KMS-11 (cell line): ENCODE data around the gene LYRM1.

Experiments
- H2AFZ ChIP-seq: fragments of 200-600 bp; sonication (generic); 2 replicates; pipeline ENCODE4 v1.6.1; 2016; ENCODE audit warnings: antibody characterized with exemption, mixed run types, low read depth
- H3K27ac ChIP-seq: fragments of 200-600 bp; sonication (generic); 2 replicates; pipeline ENCODE4 v1.6.1; 2016; ENCODE audit warnings: mild to moderate bottlenecking, mixed run types
- H3K27me3 ChIP-seq: fragments of 200-600 bp; sonication (generic); 2 replicates; pipeline ENCODE4 v1.6.1; 2017; ENCODE audit warnings: mild to moderate bottlenecking, low read depth, mixed run types, moderate library complexity; ENCODE audit not compliant: insufficient read depth
- H3K36me3 ChIP-seq: fragments of 200-600 bp; sonication (generic); 2 replicates; pipeline ENCODE4 v1.6.1; 2017; ENCODE audit warnings: mild to moderate bottlenecking, mixed run types; ENCODE audit not compliant: insufficient read depth
- H3K4me1 ChIP-seq: fragments of 200-600 bp; sonication (generic); 2 replicates; pipeline ENCODE4 v1.6.1; 2016; ENCODE audit warnings: mild to moderate bottlenecking, low read depth, mixed run types; ENCODE audit not compliant: poor library complexity, severe bottlenecking
- H3K4me2 ChIP-seq: fragments of 200-600 bp; sonication (generic); 2 replicates; pipeline ENCODE4 v1.7.0; 2016; ENCODE audit warnings: mild to moderate bottlenecking, mixed run types
- H3K4me3 ChIP-seq: fragments of 200-600 bp; sonication (generic); IDR thresholded peaks from 2 replicates; pipeline ENCODE4 v1.6.1; 2017; ENCODE audit warnings: low read depth, low read length, mixed read lengths; ENCODE audit not compliant: insufficient read depth
- H3K79me2 ChIP-seq: fragments of 200-600 bp; sonication (generic); 2 replicates; pipeline ENCODE4 v1.6.1; 2016; ENCODE audit warnings: low read depth, mixed run types; ENCODE audit not compliant: insufficient read depth
- H3K9ac ChIP-seq: fragments of 200-600 bp; sonication (generic); 2 replicates; pipeline ENCODE4 v1.6.1; 2016; ENCODE audit warnings: mild to moderate bottlenecking, mixed run types
- H4K20me1 ChIP-seq: fragments of 200-600 bp; sonication (generic); 2 replicates; pipeline ENCODE4 v1.6.1; 2016; ENCODE audit warnings: mild to moderate bottlenecking, mixed run types; ENCODE audit not compliant: insufficient read depth
- CTCF ChIP-seq: fragments of 200-600 bp; sonication (generic); conservative IDR thresholded peaks from 2 replicates; pipeline ENCODE4 v1.6.1; 2017; ENCODE audit warnings: low read depth, mild to moderate bottlenecking, antibody characterized with exemption, low read length, moderate library complexity, mixed read lengths

LYRM1 gene

GRCh38 chr16:20931066-20931600 is 30.6 kb downstream of the LYRM1 start:
- Histone ChIP-seq H3K9ac (no peak overlapping the region), H3K36me3 (no peaks in the 10 kb centered on the region), H3K4me2 (no peak overlapping the region), H4K20me1 (no peaks in the 10 kb centered on the region), H3K27ac (no peak overlapping the region), H3K79me2 (no peaks in the 10 kb centered on the region), H3K27me3 (no peaks in the 10 kb centered on the region), H3K4me3 (no peak overlapping the region), H2AFZ (no peak overlapping the region), H3K4me1 (no peaks in the 10 kb centered on the region)
- TF ChIP-seq CTCF = no peak

GRCh38 chr16:20933589-20933988 is 33.0 kb downstream of the LYRM1 start:
- no peaks in the 10 kb centered on the region for H3K36me3 ChIP-seq
- no peak overlapping the region for H3K27ac ChIP-seq
- no peaks in the 10 kb centered on the region for H3K79me2 ChIP-seq
- H3K9ac ChIP-seq = no peak overlapping the region
- no peaks in the 10 kb centered on the region for H3K4me1 ChIP-seq
- H2AFZ ChIP-seq = no peak overlapping the region
- H3K4me3 ChIP-seq = no peak overlapping the region
- H4K20me1 ChIP-seq = no peaks in the 10 kb centered on the region
- TF ChIP-seq CTCF = no peak
- H3K4me2 ChIP-seq = no peak overlapping the region
- H3K27me3 ChIP-seq = no peaks in the 10 kb centered on the region

DNA sequence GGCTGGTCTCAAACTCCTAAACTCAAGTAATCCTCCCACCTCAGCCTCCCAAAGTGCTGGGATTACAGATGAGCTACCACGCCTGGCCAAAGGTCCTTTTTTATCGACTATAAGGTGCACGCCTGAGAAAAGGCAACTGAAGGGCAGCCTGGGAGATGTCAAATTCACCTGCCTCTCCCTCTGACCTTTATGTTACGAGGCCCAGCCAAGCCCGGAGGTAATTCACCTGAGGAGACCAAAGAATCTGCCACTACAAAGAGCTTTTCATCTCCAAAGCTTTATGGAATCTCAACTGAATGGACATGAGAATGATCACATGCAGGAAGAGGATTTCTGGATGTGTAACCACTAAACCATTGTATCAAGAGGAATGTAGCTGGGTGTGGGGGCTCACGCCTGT is 37.2 kb downstream of the LYRM1 start:
- Histone ChIP-seq H3K4me3 (no peak overlapping the region), H3K9ac (no peak overlapping the region), H3K4me2 (no peak overlapping the region), H3K36me3 (no peaks in the 10 kb centered on the region), H3K4me1 (no peaks in the 10 kb centered on the region), H2AFZ (no peak overlapping the region), H4K20me1 (no peaks in the 10 kb centered on the region), H3K79me2 (no peaks in the 10 kb centered on the region), H3K27ac (no peak overlapping the region), H3K27me3 (no peaks in the 10 kb centered on the region)
- TF ChIP-seq CTCF = no peak

GRCh38 chr16:20938426-20938825 is 37.9 kb downstream of the LYRM1 start:
- no peaks in the 10 kb centered on the region for H3K27me3 ChIP-seq
- no peaks in the 10 kb centered on the region for H3K79me2 ChIP-seq
- H4K20me1 ChIP-seq = no peaks in the 10 kb centered on the region
- H3K4me3 ChIP-seq = no peak overlapping the region
- no peak overlapping the region for H2AFZ ChIP-seq
- H3K27ac ChIP-seq = no peak overlapping the region
- H3K9ac ChIP-seq = no peak overlapping the region
- H3K4me1 ChIP-seq = no peaks in the 10 kb centered on the region
- no peak overlapping the region for H3K4me2 ChIP-seq
- no peak for TF ChIP-seq CTCF
- no peaks in the 10 kb centered on the region for H3K36me3 ChIP-seq
